Measurements from ENCODE around the gene PPP1R9B.
A peak's percentile ranks its signal among the peaks of the same experiment; 100 is the strongest.

PPP1R9B gene

GRCh38 chr17:50154604-50155003, 4.1 kb upstream of the PPP1R9B start:
- no peak for DNase-seq

- DNase-seq: no peak
Observed at GRCh38 chr17:50153650-50154575, 3.4 kb upstream of the PPP1R9B start.

- DNase-seq: no peak
Observed at GRCh38 chr17:50152736-50153135, 2.3 kb upstream of the PPP1R9B start.

GRCh38 chr17:50151937-50152547, 1.6 kb upstream of the PPP1R9B start:
- peak; percentile 78 for DNase-seq

- peak; percentile 69 for DNase-seq
Observed at GRCh38 chr17:50151041-50151936, 812 bp upstream of the PPP1R9B start.

GRCh38 chr17:50149417-50150353, 792 bp downstream of the PPP1R9B start:
- no peak for DNase-seq

- no peak for DNase-seq
Observed at GRCh38 chr17:50149091-50149416, 1.4 kb downstream of the PPP1R9B start.

- no peak for DNase-seq
Observed at GRCh38 chr17:50148226-50149090, 2.0 kb downstream of the PPP1R9B start.

GRCh38 chr17:50147841-50148225, 2.6 kb downstream of the PPP1R9B start:
- DNase-seq: no peak

GRCh38 chr17:50146927-50147665, 3.4 kb downstream of the PPP1R9B start:
- DNase-seq: no peak

- DNase-seq: no peak
Observed at GRCh38 chr17:50146230-50146926, 4.1 kb downstream of the PPP1R9B start.

GRCh38 chr17:50145532-50146229, 4.8 kb downstream of the PPP1R9B start:
- DNase-seq: peak; percentile 28

GRCh38 chr17:50144845-50145531, 5.5 kb downstream of the PPP1R9B start:
- no peak for DNase-seq

- DNase-seq: no peak
Observed at GRCh38 chr17:50144355-50144754, 6.1 kb downstream of the PPP1R9B start.

- DNase-seq: no peak
Observed at GRCh38 chr17:50143461-50144176, 6.9 kb downstream of the PPP1R9B start.

- no peak for DNase-seq
Observed at GRCh38 chr17:50141745-50142110, 8.7 kb downstream of the PPP1R9B start.

GRCh38 chr17:50141026-50141744, 9.3 kb downstream of the PPP1R9B start:
- DNase-seq: no peak

All from NCI-H524 treated with DMSO at 0.1 percent for 48 hours (cell line).